ENCODE measurements around the gene PCA3. TPM values are rescaled to one million over a fixed set of nuclear protein-coding genes. Genes with fewer than 3 reads are reported as not detected.

PCA3 gene
- total RNA-seq (2021; ENCODE audit: unreplicated experiment): not detected
- 0.04 TPM in 1 of 2 replicates, not detected in the other for polyA plus RNA-seq (2012)
- percentile 2 among the genes with signal in this experiment for Bru-seq, nascent RNA
- BruChase-seq, experiment 1, labeled RNA remaining after a 6-hour chase: not detected
- percentile 3 among the genes with signal in this experiment for BruChase-seq, experiment 2, labeled RNA remaining after a 2-hour chase
- long read RNA-seq: 0 reads

DNA sequence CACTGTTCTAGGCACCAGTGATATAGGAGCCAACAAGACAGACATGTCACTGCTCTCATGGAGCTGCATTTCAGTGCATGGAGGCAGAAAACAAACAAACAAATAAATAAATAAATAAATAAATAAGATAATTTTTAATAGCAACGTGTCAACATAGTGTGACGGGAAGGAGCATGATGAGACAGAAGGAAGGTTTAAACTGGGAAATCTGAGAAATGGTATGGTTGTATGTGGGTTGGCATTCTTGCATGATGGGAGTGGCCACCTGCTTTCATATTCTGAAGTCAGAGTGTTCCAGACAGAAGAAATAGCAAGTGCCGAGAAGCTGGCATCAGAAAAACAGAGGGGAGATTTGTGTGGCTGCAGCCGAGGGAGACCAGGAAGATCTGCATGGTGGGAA, at the start of gene PCA3:
PCA3 (plus strand) TSS at position 301 of the 400 bp plus-strand sequence.
- DNase-seq (ENCODE audit: low read depth, low spot score) (no peak), ATAC-seq (no peak)
- TF ChIP-seq, protein P1, sequence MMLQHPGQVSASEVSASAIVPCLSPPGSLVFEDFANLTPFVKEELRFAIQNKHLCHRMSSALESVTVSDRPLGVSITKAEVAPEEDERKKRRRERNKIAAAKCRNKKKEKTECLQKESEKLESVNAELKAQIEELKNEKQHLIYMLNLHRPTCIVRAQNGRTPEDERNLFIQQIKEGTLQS (IDR thresholded peaks at IDR 0.05): no peak
- TF ChIP-seq SRF (IDR thresholded peaks at IDR 0.05; ENCODE audit: low read depth) (no peak), EZH2phosphoT487 (IDR thresholded peaks at IDR 0.05; ENCODE audit: borderline replicate concordance) (no peak), SP1 (IDR thresholded peaks at IDR 0.05; ENCODE audit: low read depth) (no peak), SIN3A (IDR thresholded peaks at IDR 0.05; ENCODE audit: low read depth) (no peak), ELF1 (IDR thresholded peaks at IDR 0.05; ENCODE audit: borderline replicate concordance, low read depth) (no peak), EGR1 (IDR thresholded peaks at IDR 0.05; ENCODE audit: low read depth) (no peak)
- Histone ChIP-seq H2AFZ (ENCODE audit: low read depth, low read length, poor library complexity, severe bottlenecking) (no peak within 1 kb of the TSS), H3K9me3 (ENCODE audit: control insufficient read depth in 1 of 2, insufficient read depth in 1 of 2, low read depth in 1 of 2, low read length in 2 of 2) (no peaks in the 10 kb centered on the region), H3K4me3 (replicated peaks in 1 of 2; ENCODE audit: low read depth in 1 of 2, low read length in 2 of 2) (no peak within 1 kb of the TSS), H3K27ac (ENCODE audit: low read depth, low read length) (no peak within 1 kb of the TSS), H3K9ac (ENCODE audit: low read length) (no peak within 1 kb of the TSS), H3K4me2 (ENCODE audit: low read length) (no peak within 1 kb of the TSS), H4K20me1 (ENCODE audit: insufficient read depth) (no peaks in the 10 kb centered on the region), H3K36me3 (ENCODE audit: control insufficient read depth in 1 of 2, insufficient read depth in 2 of 2, low read length in 2 of 2) (no peaks in the 10 kb centered on the region), H3K9me2 (ENCODE audit: insufficient read depth) (no peaks in the 10 kb centered on the region), H3K27me3 (ENCODE audit: insufficient read depth, low read length) (no peaks in the 10 kb centered on the region), H3K4me1 (ENCODE audit: control insufficient read depth in 1 of 2, insufficient read depth in 2 of 2, low read length in 2 of 2) (no peaks in the 10 kb centered on the region), H3K79me2 (ENCODE audit: insufficient read depth, low read length) (no peaks in the 10 kb centered on the region)
- CTCF ChIA-PET: no interaction called here
- no TSS peak for BruUV-seq (replicated peaks)
- RAD21 ChIA-PET (ENCODE audit: low non-redundant PET in 1 of 2, low total read pairs in 2 of 2, uncharacterized antibody in 2 of 2, unreplicated experiment in 2 of 2): no interaction called here
- POLR2A ChIA-PET: no interaction called here
- intact Hi-C loops (cut with micrococcal nuclease): loop anchor here (5.0 kb wide), 1 partner anchor 388 kb away; no protein-coding TSS in a partner anchor

DNA sequence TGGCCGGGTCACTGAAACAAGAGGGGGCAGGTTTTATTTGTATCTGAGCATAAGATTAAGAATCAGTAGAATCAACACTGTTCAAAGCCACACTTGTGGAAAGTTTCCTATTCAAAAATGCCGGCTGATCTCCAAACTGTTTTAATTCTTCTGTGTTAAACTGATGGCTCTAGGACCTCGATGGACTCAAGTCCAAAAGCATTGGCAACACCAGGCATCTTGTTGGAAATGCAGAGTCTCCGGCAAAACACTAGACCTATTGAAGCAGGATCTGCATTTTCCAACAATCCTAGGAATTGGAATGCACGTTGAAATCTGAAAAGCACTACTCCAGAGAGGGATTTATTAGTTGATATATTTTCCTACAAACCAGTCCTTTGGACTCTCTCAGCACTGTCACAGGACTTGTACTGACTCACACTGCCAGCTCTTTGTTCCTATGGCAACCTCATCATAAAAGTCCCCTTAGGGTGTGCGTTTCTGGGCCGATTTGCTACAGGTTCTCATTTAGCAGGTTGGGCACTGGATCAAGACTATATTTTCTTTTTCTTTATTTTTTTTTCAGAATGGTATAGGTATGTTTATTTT, 48.1 kb upstream of the PCA3 start:
- Histone ChIP-seq H3K9me2 (ENCODE audit: insufficient read depth) (no peaks in the 10 kb centered on the region), H4K20me1 (ENCODE audit: insufficient read depth) (no peaks in the 10 kb centered on the region), H3K27ac (ENCODE audit: low read depth, low read length) (no peak overlapping the region), H3K9me3 (ENCODE audit: control insufficient read depth in 1 of 2, insufficient read depth in 1 of 2, low read depth in 1 of 2, low read length in 2 of 2) (no peaks in the 10 kb centered on the region), H2AFZ (ENCODE audit: low read depth, low read length, poor library complexity, severe bottlenecking) (no peak overlapping the region), H3K36me3 (ENCODE audit: control insufficient read depth in 1 of 2, insufficient read depth in 2 of 2, low read length in 2 of 2) (no peaks in the 10 kb centered on the region), H3K79me2 (ENCODE audit: insufficient read depth, low read length) (no peaks in the 10 kb centered on the region), H3K4me2 (ENCODE audit: low read length) (no peak overlapping the region), H3K4me1 (ENCODE audit: control insufficient read depth in 1 of 2, insufficient read depth in 2 of 2, low read length in 2 of 2) (no peaks in the 10 kb centered on the region), H3K4me3 (replicated peaks in 1 of 2; ENCODE audit: low read depth in 1 of 2, low read length in 2 of 2) (no peak overlapping the region), H3K27me3 (ENCODE audit: insufficient read depth, low read length) (no peaks in the 10 kb centered on the region; the same call in 1 of the 2 replicates), H3K9ac (ENCODE audit: low read length) (no peak overlapping the region)
- BruUV-seq (replicated peaks): no TSS peak
- intact Hi-C loops (cut with micrococcal nuclease): no loop called here
- RAD21 ChIA-PET (ENCODE audit: low non-redundant PET in 1 of 2, low total read pairs in 2 of 2, uncharacterized antibody in 2 of 2, unreplicated experiment in 2 of 2): no interaction called here
- ATAC-seq (no peak), DNase-seq (ENCODE audit: low read depth, low spot score) (no peak)
- POLR2A ChIA-PET: no interaction called here
- CTCF ChIA-PET: no interaction called here
- TF ChIP-seq TCF7L2 (IDR thresholded peaks at IDR 0.05; ENCODE audit: borderline replicate concordance, extremely low read depth, insufficient read depth, insufficient read length) (no peak), CEBPB (IDR thresholded peaks at IDR 0.05; ENCODE audit: low read depth) (no peak), EZH2 (IDR thresholded peaks at IDR 0.05) (no peak), POLR2A (IDR thresholded peaks at IDR 0.05; ENCODE audit: borderline replicate concordance, extremely low read depth, insufficient read depth, insufficient read length) (no peak), JUND (IDR thresholded peaks at IDR 0.05) (no peak), CBX3 (IDR thresholded peaks at IDR 0.05; ENCODE audit: low read depth) (no peak), SIN3A (IDR thresholded peaks at IDR 0.05; ENCODE audit: low read depth) (no peak), EZH2phosphoT487 (IDR thresholded peaks at IDR 0.05; ENCODE audit: borderline replicate concordance) (no peak), YY1 (IDR thresholded peaks at IDR 0.05; ENCODE audit: extremely low read depth, insufficient replicate concordance, low read depth, low read length) (no peak), SP1 (IDR thresholded peaks at IDR 0.05; ENCODE audit: low read depth) (no peak), ELF1 (IDR thresholded peaks at IDR 0.05; ENCODE audit: borderline replicate concordance, low read depth) (no peak), RAD21 (IDR thresholded peaks at IDR 0.05; ENCODE audit: low read depth) (no peak)
- TF ChIP-seq, protein P2, sequence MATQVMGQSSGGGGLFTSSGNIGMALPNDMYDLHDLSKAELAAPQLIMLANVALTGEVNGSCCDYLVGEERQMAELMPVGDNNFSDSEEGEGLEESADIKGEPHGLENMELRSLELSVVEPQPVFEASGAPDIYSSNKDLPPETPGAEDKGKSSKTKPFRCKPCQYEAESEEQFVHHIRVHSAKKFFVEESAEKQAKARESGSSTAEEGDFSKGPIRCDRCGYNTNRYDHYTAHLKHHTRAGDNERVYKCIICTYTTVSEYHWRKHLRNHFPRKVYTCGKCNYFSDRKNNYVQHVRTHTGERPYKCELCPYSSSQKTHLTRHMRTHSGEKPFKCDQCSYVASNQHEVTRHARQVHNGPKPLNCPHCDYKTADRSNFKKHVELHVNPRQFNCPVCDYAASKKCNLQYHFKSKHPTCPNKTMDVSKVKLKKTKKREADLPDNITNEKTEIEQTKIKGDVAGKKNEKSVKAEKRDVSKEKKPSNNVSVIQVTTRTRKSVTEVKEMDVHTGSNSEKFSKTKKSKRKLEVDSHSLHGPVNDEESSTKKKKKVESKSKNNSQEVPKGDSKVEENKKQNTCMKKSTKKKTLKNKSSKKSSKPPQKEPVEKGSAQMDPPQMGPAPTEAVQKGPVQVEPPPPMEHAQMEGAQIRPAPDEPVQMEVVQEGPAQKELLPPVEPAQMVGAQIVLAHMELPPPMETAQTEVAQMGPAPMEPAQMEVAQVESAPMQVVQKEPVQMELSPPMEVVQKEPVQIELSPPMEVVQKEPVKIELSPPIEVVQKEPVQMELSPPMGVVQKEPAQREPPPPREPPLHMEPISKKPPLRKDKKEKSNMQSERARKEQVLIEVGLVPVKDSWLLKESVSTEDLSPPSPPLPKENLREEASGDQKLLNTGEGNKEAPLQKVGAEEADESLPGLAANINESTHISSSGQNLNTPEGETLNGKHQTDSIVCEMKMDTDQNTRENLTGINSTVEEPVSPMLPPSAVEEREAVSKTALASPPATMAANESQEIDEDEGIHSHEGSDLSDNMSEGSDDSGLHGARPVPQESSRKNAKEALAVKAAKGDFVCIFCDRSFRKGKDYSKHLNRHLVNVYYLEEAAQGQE (IDR thresholded peaks at IDR 0.05; ENCODE audit: low read depth): no peak
- TF ChIP-seq, protein P1 (IDR thresholded peaks at IDR 0.05): no peak
